Fibroblast of skin of abdomen (primary cell): ENCODE results near the gene HDGF.

Experiments used
- DNase-seq: peaks from one replicate; pipeline ENCODE4 v3.0.0-alpha.2; 2013

Gene HDGF

GRCh38 chr1:156697481-156697880, 54.0 kb downstream of the HDGF start:
- no peak for DNase-seq

GRCh38 chr1:156696755-156697154, 54.7 kb downstream of the HDGF start:
- DNase-seq, result no peak

- DNase-seq, result no peak
These were observed 56.8 kb downstream of the HDGF start for GRCh38 chr1:156694690-156694962.

GRCh38 chr1:156693848-156694689, 57.4 kb downstream of the HDGF start:
- no peak for DNase-seq

GRCh38 chr1:156692925-156693847, 58.3 kb downstream of the HDGF start:
- peak; percentile 62 for DNase-seq

- DNase-seq, result no peak
These were observed 59.0 kb downstream of the HDGF start for GRCh38 chr1:156692441-156692924.
